SKM-1 (cell line): ENCODE results near the gene CPD.

Experiments used
- DNase-seq: peaks from one replicate; lab custom pipeline; 2025; ENCODE audit not compliant: unreplicated experiment; lab: John Stamatoyannopoulos, UW

CPD gene

GRCh38 chr17:30352240-30352814 is 26.4 kb upstream of the CPD start:
- no peak for DNase-seq

GRCh38 chr17:30354701-30355100 is 24.0 kb upstream of the CPD start:
- DNase-seq = no peak

GRCh38 chr17:30357476-30357875 is 21.3 kb upstream of the CPD start:
- DNase-seq = no peak

- no peak for DNase-seq
Observed at GRCh38 chr17:30358055-30358760, 20.5 kb upstream of the CPD start.

- peak; percentile 52 for DNase-seq
Observed at GRCh38 chr17:30360086-30360808, 18.5 kb upstream of the CPD start.

DNA sequence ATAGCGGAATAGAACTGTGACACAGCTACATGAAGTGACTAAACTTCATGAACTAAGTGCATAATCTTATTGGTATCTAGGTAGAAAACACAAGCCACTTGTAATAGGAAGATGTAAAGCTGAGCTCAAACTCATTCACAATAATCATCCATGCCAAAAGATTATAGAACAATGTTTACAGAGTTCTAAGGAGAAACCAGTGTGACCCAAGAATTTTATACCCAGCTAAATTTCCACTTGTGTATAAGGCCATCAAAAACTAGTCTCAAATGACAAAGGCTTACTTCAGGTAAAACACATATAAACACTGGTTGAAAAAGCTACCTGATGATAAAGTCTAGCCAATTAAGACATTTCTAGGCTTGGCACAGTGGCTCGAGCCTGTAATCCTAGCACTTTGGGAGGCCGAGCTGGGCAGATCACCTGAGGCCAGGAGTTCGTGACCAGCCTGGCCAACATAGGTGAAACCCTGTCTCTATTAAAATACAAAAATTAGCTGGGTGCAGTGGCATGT is 16.9 kb upstream of the CPD start:
- no peak for DNase-seq

GRCh38 chr17:30363715-30364202 is 15.0 kb upstream of the CPD start:
- DNase-seq = peak; percentile 100

- no peak for DNase-seq
Observed at GRCh38 chr17:30366536-30366935, 12.2 kb upstream of the CPD start.

GRCh38 chr17:30368912-30369720 is 9.6 kb upstream of the CPD start:
- no peak for DNase-seq

DNA sequence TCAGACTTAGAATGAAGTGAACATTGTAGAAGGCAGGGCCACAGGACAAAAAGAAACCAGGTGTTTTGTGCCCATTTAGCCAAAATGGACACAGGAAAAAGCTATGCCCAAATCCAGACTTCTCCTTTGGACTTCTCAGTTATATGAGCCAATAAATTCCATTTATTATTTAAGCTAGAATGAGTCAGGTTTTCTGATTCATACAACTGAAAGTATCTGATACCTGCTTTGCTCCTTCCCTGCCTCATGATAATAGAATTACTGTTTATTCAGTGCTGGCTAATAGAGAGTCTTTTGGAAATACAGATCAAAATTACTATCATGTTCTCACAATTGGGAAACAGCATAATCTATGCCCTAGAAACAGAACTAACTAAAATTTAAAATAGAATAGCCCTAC is 8.7 kb upstream of the CPD start:
- no peak for DNase-seq

DNA sequence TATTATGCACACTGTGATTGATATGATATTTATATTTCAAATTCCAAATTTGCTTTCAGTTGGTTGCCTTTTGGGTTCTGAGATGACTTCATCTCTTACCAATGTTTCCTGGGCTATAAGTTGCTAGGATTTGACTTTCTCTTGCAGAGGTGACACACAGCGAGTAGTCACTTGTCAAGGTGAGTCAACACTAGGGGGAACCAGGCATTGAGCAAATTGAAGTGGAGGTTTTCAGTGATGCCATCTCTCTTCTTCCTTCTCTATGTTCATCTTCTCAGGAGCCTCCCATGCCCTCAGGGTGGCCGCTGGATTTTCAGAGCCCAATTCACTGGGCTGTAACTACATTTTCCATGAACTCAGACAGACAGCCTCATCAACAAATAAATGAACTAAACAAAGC is 6.0 kb upstream of the CPD start:
- DNase-seq = no peak

DNA sequence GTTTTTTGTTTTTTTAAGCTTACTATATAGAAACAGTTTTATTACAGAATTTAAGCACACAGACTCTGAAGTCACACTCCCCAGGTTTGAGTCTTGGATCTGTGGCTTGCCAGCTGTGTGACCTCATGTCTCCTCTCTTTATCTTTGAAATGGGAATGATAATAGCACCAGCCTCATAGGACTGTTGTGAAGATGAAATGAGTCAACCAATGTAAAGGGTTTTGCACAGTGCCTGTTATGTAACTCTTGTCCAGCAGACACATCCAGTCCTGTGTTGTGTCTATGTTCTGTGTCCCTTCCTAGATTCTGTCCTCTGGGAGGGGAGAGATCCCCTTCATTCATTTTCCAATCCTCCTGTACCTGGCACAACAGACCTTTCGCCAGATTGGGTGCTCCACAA is 3.1 kb upstream of the CPD start:
- no peak for DNase-seq

DNA sequence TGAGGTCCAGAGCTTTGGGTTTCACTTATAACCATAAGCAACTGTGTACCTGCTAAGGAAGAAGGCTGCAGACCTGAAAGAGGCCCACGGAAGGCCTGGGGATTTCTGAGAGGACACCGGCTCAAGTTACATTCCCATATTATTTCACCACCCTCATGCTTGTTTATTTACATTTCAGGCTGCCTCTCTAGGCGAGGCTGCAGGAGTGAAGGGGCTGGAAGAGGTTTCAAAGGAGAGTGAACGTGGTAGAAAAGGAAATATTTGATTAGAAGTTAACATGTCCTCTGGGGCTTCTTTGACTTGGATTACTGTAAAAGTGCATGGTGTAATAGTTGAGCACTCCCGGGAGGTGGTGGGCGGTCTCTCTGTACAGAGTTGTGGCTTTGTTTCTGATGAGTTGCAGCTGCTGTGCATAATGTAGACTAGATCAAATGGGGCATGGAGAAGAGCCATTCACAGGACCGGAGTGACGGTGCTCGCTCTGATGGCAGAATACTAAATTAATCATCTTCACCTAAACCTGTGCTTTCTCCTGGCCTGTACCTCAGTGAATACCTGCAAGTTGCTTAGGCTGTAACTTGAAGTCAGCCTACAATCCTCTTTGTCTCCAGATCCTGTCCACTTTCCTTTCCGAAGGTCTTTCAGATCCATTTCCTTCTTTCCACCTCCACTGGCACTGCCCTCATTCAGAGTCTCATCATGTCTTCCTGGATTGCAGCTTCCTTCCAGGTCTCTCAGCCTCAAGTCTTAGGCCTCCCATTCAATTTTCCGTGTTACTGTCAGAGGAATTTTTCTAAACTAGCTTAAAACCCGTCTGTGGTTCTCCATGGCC is 1.9 kb upstream of the CPD start:
- no peak for DNase-seq

DNA sequence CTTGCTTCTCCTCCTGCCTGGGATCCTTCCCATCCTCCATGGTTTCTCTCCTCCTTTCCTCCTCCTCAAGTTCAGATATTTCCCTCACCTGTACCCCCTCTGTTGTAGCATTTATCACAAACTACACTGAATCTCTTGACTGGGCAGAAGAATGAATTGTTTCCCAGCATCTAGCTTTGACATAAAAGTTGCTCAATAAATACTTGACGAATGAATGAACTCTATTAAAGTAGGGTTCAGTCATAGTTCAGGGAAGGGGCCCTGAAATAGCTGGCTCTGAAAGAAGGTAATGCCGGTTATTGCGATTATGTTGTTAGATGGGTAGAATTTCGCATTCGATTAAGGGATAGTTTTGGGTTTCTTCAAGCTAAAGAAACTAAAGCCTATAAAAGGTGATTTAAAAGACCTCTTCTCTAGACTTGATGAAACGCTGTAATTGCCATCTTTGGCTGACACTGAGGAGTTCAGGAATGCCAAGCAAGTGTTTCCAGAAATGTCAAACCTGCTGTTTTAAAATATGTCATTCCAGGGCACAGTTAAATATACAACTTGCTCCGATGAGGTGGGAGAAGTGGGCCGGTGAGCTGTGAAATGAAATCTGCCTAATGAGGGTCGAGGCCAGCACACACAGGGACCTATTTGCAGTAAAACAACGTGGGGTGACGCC is 1.0 kb upstream of the CPD start:
- no peak for DNase-seq

DNA sequence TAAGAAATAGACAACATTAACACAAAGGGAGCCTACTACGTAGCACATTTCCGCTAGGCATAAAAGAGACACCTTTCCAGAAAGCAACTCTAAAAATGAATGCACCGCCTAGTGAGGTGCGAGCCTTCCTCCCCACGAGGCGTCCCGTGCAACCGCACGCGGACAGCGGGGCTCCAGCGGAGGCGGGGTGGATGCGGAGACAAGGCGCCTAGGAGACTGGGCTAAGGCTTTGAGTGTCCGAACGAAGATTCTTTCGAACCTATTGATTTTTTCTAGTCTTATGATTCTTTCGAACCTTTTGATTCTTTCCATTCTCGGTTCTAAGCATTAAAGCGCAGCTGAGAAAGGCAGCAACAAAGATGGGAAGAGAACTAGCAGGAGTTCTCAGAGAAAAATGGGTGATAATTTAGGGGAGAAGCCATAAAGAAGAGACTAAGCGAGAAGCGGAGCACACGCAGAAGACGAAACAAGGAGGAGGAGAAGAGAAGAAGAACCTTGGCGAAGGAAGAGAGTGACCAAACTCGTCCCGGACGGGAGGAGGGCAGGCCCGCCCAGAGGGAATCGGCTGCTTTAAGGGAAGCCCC is 394 bp upstream of the CPD start:
- no peak for DNase-seq

- DNase-seq = no peak
Observed at GRCh38 chr17:30379303-30379902, 676 bp downstream of the CPD start.

- no peak for DNase-seq
Observed at GRCh38 chr17:30379903-30380381, 1.2 kb downstream of the CPD start.

DNA sequence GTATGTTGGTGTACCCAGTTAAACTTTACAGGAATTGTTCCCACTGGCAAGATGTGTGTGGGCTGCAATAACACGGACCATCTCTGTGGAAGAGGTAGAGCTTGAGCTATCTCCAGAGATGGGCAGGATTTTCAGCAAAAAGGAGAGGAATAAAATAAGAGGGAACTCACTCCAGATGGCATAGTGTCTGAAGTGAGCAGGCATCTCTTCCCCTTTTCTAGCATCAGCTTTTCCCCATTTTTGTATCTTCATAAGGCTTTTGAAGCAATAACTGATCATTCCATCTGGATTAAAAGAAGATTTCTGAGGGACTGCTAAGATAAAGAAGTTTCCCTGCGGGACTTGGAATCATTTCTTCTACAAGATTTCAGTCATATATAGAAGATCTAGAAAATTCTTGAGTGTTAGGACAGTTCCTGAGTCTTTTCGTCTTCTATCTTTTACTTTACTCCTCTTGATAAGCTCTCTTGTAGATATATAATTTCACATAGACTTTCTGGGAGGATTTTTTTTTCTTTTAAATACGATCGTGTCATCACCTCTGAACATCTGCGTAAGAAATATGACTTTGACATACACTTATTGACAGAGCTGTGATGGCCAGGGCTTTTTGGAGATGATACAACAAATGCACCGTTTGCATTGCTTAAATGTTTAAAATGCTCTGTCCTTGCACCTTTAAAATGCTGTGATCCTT is 2.1 kb downstream of the CPD start:
- DNase-seq = no peak
